CD14-positive monocyte (primary cell): ENCODE results near the gene BRSK2. TPM values are rescaled to one million over a fixed set of nuclear protein-coding genes. Genes with fewer than 3 reads are reported as not detected.

Source experiments
- DNase-seq, 3 donors: peaks; one replicate each; pipeline ENCODE4 v3.0.0-alpha.2; 2011 to 2022
- H2AFZ ChIP-seq: 2 replicates; pipeline ENCODE4 v1.6.0; 2012; ENCODE audit warnings: mild to moderate bottlenecking, low read depth, low read length, inconsistent platforms; ENCODE audit not compliant: insufficient read depth, poor library complexity, severe bottlenecking
- H3K27ac ChIP-seq, 2 donors: 1 replicate in 1 of 2; 2 replicates in 1 of 2; pipeline ENCODE4 v1.5.1; 2012 to 2013; ENCODE audit warnings: low read length in 2 of 2, control low read depth in 1 of 2, inconsistent platforms in 1 of 2, low read depth in 1 of 2, mild to moderate bottlenecking in 1 of 2
- H3K27me3 ChIP-seq, 2 donors: one replicate each; pipeline versions ENCODE4 v1.6.0 to v1.6.1; 2011 to 2013; ENCODE audit warnings: low read length in 2 of 2; ENCODE audit not compliant: control insufficient read depth in 2 of 2, insufficient read depth in 2 of 2
- H3K36me3 ChIP-seq, 2 donors: replicated peaks in 1 of 2; 1 replicate in 1 of 2; 2 replicates in 1 of 2; pipeline versions ENCODE4 v1.5.1 to v1.6.1; 2012 to 2013; ENCODE audit warnings: low read length in 2 of 2, control low read depth in 1 of 2, inconsistent platforms in 1 of 2, mild to moderate bottlenecking in 1 of 2; ENCODE audit not compliant: insufficient read depth in 2 of 2, control insufficient read depth in 1 of 2
- H3K4me1 ChIP-seq, 2 donors: 1 replicate in 1 of 2; 2 replicates in 1 of 2; pipeline versions ENCODE4 v1.5.1 to v1.6.1; 2012 to 2013; ENCODE audit warnings: low read length in 2 of 2, control low read depth in 1 of 2, inconsistent platforms in 1 of 2, mild to moderate bottlenecking in 1 of 2, moderate library complexity in 1 of 2; ENCODE audit not compliant: insufficient read depth in 2 of 2, control insufficient read depth in 1 of 2
- H3K4me2 ChIP-seq: replicated peaks from 2 replicates; pipeline ENCODE3; 2012; ENCODE audit warnings: low read length, moderate library complexity, mild to moderate bottlenecking; ENCODE audit not compliant: poor library complexity, severe bottlenecking; ENCODE audit errors: extremely low read depth
- H3K4me3 ChIP-seq, 3 experiments: fragments of 200-600 bp in 1 of 3; sonication (generic) in 1 of 3; replicated peaks in 1 of 3; 1 replicate in 2 of 3; 2 replicates in 1 of 3; pipeline ENCODE4 v1.5.1; 2011 to 2013; ENCODE audit warnings: low read length in 3 of 3, mild to moderate bottlenecking in 3 of 3, control low read depth in 2 of 3, low read depth in 2 of 3, inconsistent platforms in 1 of 3, moderate library complexity in 1 of 3
- H3K79me2 ChIP-seq: 2 replicates; pipeline ENCODE4 v1.6.0; 2012; ENCODE audit warnings: mild to moderate bottlenecking, control low read depth, inconsistent platforms, low read length, moderate library complexity; ENCODE audit not compliant: insufficient read depth
- H3K9ac ChIP-seq: 2 replicates; pipeline ENCODE4 v1.6.0; 2017; ENCODE audit warnings: low read length, mild to moderate bottlenecking; ENCODE audit not compliant: insufficient read depth, poor library complexity, severe bottlenecking
- H3K9me3 ChIP-seq, 2 donors: replicated peaks in 1 of 2; 1 replicate in 1 of 2; 2 replicates in 1 of 2; pipeline versions ENCODE4 v1.5.1 to v1.6.1; 2012 to 2013; ENCODE audit warnings: low read length in 2 of 2, control low read depth in 1 of 2; ENCODE audit not compliant: control insufficient read depth in 1 of 2, insufficient read depth in 1 of 2
- H4K20me1 ChIP-seq: 2 replicates; pipeline ENCODE4 v1.6.0; 2012; ENCODE audit warnings: mild to moderate bottlenecking, low read length, control low read depth, moderate library complexity; ENCODE audit not compliant: insufficient read depth
- H3K27ac Mint-ChIP-seq, 7 donors: one replicate each; pipeline ENCODE4 v1.8.0; 2020; ENCODE audit warnings: mild to moderate bottlenecking in 7 of 7, mixed read lengths in 7 of 7, moderate library complexity in 6 of 7, inconsistent platforms in 2 of 7
- H3K27me3 Mint-ChIP-seq, 3 donors: one replicate each; pipeline ENCODE4 v1.8.0; 2021 to 2022; ENCODE audit warnings: low read depth in 3 of 3, mild to moderate bottlenecking in 3 of 3, mixed read lengths in 3 of 3, moderate library complexity in 3 of 3, inconsistent platforms in 1 of 3
- H3K36me3 Mint-ChIP-seq, 2 donors: one replicate each; pipeline ENCODE4 v1.8.0; 2020; ENCODE audit warnings: mixed read lengths in 2 of 2, inconsistent platforms in 1 of 2, mild to moderate bottlenecking in 1 of 2
- H3K4me1 Mint-ChIP-seq: one replicate; pipeline ENCODE4 v1.8.0; 2020; ENCODE audit warnings: mild to moderate bottlenecking, mixed read lengths
- H3K4me3 Mint-ChIP-seq, 2 donors: one replicate each; pipeline ENCODE4 v1.8.0; 2020; ENCODE audit warnings: mild to moderate bottlenecking in 2 of 2, mixed read lengths in 2 of 2, moderate library complexity in 1 of 2
- H3K9me3 Mint-ChIP-seq, 7 donors: one replicate each; pipeline ENCODE4 v1.8.0; 2020 to 2022; ENCODE audit warnings: mixed read lengths in 7 of 7, mild to moderate bottlenecking in 6 of 7, moderate library complexity in 6 of 7, inconsistent platforms in 2 of 7
- CTCF ChIP-seq: fragments of 200-600 bp; IDR thresholded peaks from one replicate; pipeline ENCODE4 v1.8.0; 2022; ENCODE audit warnings: antibody characterized with exemption, mild to moderate bottlenecking
- WGBS: methylation state at CpG from one replicate; pipeline ENCODE4 v1.1.5; 2013; ENCODE audit warnings: missing lambda C conversion rate; ENCODE audit not compliant: insufficient coverage; 5-methylcytosine and 5-hydroxymethylcytosine counted together
- intact Hi-C, 2 donors: fragments of 100-400 bp; cut with micrococcal nuclease; formaldehyde crosslinking; loops; one replicate each; pipeline versions ENCODE4 v1.15.0 to v1.15.1; 2023
- polyA plus RNA-seq, 3 donors: library from polyadenylated mRNA; depleted of rRNA in 1 of 3; unstranded in 2 of 3; stranded (reverse) in 1 of 3; fragments of 300-500 nt in 2 of 3; fragments of >200 nt in 1 of 3; fragmentation: Illumina TruSeq in 2 of 3; gene quantifications; 1 replicate in 2 of 3; 2 replicates in 1 of 3; pipeline ENCODE4 v1.2.3, GENCODE V29; 2012 to 2021

The BRSK2 gene
- polyA plus RNA-seq, 3 donors: 0.13 TPM; not detected in 2

- H3K4me1 Mint-ChIP-seq: peaks cover 5% of the 10 kb centered on the region
- Histone ChIP-seq H3K4me2 (peak overlapping the region; percentile 80), H3K4me3 (peak overlapping the region; percentile 17 to 64 (median 29)), H3K27me3 (peaks cover 32 to 67% of the 10 kb centered on the region in 2 donors), H3K36me3 (no peaks in the 10 kb centered on the region), H3K79me2 (no peaks in the 10 kb centered on the region), H3K9me3 (peaks cover 3 to 15% of the 10 kb centered on the region in 2 donors), H3K4me1 (peaks cover 6 to 11% of the 10 kb centered on the region in 2 donors), H3K9ac (peak overlapping the region; percentile 70), H4K20me1 (no peaks in the 10 kb centered on the region), H2AFZ (peak overlapping the region; percentile 78), H3K27ac (no peak overlapping the region)
- no peak overlapping the region for H3K27ac Mint-ChIP-seq
- H3K9me3 Mint-ChIP-seq: peaks cover 0 to 17% (median 3%) of the 10 kb centered on the region in 7 donors
- H3K4me3 Mint-ChIP-seq: peak overlapping the region; percentile 43 to 76
- TF ChIP-seq CTCF: no peak
- intact Hi-C loops: loop anchor here in 1 of 2 donors (10.0 kb wide), 2 partner anchors 55 to 695 kb away; partner anchors contain the start of genes DEAF1 and TMEM80
- WGBS: under 1% methylated on average over 87 of the region's 92 CpGs
- peaks cover 65 to 80% (median 66%) of the 10 kb centered on the region in 3 donors for H3K27me3 Mint-ChIP-seq
- peaks cover 0 to 3% of the 10 kb centered on the region in 2 donors for H3K36me3 Mint-ChIP-seq
- peak; percentile 88 to 94 (median 94) for DNase-seq
Measured at GRCh38 chr11:1389103-1389931, 417 bp upstream of the BRSK2 start.

GRCh38 chr11:1390569-1391164 is 933 bp downstream of the BRSK2 start:
- 2% methylated on average over 73 of the region's 73 CpGs for WGBS
- no peak for TF ChIP-seq CTCF
- H3K27me3 ChIP-seq: peaks cover 32 to 55% of the 10 kb centered on the region in 2 donors
- Mint-ChIP-seq H3K4me1 (peaks cover 5% of the 10 kb centered on the region), H3K27me3 (peaks cover 54 to 69% (median 56%) of the 10 kb centered on the region in 3 donors), H3K4me3 (peak overlapping the region in 1 of 2 donors; percentile 77), H3K27ac (no peak overlapping the region), H3K36me3 (peaks cover 0 to 3% of the 10 kb centered on the region in 2 donors), H3K9me3 (peaks cover 0 to 17% (median 3%) of the 10 kb centered on the region in 7 donors)
- no peak overlapping the region for H3K4me3 ChIP-seq
- peak overlapping the region; percentile 15 for H3K9ac ChIP-seq
- H3K9me3 ChIP-seq: peaks cover 3 to 15% of the 10 kb centered on the region in 2 donors
- no peak overlapping the region for H3K27ac ChIP-seq
- intact Hi-C loops: no loop called here
- H3K79me2 ChIP-seq: no peaks in the 10 kb centered on the region
- no peaks in the 10 kb centered on the region for H3K36me3 ChIP-seq
- no peaks in the 10 kb centered on the region for H4K20me1 ChIP-seq
- no peak overlapping the region for H3K4me2 ChIP-seq
- H2AFZ ChIP-seq: no peak overlapping the region
- H3K4me1 ChIP-seq: peaks cover 6 to 11% of the 10 kb centered on the region in 2 donors
- DNase-seq: no peak
